NCI-H1092 (cell line): Measurements from ENCODE around the gene TMEM185B.
"Not testable (repeated sequence)": the region's sequence is repeated elsewhere in the genome, so short reads cannot be mapped to it uniquely, and the experiment has no call there.

Experiments
- DNase-seq: peaks from one replicate; lab custom pipeline; 2025; lab: John Stamatoyannopoulos, UW

Gene TMEM185B

DNA sequence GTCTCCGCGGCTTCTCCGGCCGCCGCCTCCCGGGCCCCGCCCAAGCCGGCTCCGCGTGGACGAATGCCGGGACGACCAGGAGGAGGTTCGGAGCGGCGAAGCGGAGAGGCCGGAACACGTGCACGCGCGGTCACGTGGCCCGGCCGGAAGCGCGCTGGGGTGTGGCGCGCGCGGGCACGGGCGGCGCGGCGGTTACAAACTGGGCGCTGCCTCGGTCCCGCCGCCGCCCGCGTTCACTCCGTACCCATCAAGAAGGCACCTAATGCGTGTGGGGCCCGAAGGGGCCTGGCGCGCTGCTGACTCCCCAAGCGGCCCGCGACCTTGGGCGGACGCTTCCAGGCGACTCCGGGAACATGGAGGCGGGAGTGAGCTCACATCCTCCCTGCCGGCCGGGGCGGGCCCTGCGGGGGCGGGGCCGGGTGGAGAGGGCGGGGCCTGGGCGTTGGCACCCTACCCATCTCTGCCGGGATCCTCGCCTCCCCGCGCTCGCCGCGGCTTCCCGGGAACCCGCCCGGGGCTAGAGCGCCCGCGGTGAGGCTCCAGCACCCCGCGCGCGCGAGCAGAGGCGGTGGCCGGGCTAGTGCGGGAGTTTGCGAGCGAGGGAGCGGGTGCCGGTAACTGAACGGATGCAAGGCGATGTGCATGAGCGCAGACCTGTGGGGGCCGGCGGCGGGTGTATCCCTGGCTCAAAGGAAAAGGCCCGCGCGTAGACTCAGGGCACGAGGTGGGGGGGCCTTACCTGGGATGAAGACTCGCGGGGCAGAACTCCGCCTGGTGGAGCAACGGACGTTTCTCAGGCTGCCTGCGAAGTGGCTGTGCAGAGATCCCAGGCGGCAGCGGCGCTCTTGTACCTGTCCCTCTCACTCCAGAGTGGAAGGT is at the start of gene TMEM185B:
Gene TMEM185B (minus strand): TSS at position 367 of the 879 bp plus-strand sequence. CDS start 424 bp downstream, outside the sequence.
- DNase-seq: peak; percentile 34

DNA sequence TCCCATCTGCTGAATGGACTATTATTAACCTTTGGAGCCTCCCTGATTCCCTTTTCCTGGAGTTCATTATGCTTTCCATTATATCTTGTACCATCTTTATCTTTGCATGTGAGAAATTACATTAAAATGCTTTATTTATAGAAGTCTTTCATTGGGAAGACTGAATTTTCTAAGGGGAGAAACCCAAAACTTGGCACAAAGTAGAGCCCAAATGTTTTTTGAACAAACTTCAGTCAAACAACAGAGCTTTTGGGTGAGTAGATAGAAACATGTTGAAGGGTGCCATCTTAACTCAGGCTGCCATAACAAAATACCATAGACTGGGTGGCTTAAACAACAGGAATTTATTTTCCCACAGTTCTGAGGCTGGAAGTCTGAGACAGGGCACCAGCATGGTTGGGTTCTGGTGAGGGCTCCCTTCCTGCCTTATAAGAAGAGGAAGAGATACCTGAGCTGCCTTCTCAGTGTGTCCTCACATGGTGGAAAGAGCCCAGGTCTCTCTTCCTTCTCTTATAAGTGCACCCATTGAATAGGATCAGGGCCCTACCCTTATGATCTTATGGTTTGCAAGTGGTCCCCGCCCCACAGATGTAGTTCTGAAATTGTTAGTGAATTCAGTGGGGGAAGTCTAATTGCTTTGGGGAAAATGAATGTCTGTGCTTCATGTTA is 48.6 kb upstream of the TMEM185B start:
- no peak for DNase-seq

DNA sequence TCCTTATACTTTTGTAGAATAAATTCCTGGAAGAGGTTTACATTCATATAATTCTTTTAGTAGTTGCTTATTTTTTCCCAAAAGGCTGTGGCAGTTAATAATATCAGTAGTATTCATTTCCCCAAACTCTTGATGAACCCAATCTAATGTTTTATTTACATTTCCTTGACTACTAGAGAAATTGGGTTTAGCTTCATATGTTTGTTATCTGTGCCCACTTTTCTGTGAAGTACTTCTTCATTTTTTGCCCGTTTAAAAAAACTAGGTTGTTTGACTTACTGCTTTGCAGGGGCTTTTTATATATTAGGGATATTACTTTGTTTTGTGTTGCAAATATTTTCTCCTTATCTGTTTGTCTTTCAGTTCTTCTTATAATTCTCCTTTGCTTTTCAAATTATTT is 46.6 kb upstream of the TMEM185B start:
- DNase-seq: no peak

DNA sequence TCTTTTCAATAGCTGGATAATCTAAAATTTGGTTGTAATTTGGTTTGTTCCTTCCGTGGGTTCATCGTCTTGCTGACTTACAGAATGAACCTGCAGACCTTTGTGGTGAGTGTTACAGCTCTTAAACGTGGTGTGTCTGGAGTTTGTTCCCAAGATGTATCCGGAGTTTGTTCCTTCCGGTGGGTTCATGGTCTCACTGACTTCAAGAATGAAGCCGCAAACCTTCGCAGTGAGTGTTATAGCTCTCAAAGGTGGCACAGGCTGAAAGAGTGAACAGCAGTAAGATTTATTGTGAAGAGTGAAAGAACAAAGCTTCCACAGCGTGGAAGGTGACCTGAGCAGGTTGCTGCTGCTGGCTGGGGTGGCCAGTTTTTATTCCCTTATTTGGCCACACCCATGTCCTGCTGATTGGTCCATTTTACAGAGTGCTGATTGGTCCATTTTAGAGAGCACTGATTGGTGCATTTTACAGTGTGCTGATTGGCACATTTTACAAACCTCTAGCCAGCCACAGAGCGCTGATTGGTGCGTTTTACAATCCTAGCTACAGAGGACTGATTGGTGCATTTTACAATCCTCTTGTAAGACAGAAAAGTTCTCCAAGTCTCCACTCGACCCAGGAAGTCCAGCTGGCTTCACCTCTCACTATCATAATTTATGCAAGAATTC is 46.0 kb upstream of the TMEM185B start:
- no peak for DNase-seq

DNA sequence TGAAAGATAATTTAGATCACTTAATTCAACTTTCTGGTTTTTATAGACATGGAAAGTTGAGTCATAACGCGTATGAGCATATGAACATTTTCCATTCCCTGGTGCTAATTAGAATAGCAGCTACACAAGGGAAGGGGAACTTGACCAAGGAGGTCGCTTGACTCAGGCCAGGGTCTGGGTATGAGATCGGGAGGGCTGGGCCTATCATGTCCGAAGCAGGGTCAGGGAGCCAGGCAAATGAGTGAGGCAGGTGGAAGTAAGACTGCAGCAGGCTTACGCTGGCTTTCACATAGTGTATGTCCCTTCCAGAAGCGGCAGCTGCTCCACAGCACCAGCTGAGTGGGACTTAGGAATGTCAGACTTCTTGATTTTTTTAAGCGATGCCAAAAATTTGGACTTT is 44.1 kb upstream of the TMEM185B start:
- no peak for DNase-seq

DNA sequence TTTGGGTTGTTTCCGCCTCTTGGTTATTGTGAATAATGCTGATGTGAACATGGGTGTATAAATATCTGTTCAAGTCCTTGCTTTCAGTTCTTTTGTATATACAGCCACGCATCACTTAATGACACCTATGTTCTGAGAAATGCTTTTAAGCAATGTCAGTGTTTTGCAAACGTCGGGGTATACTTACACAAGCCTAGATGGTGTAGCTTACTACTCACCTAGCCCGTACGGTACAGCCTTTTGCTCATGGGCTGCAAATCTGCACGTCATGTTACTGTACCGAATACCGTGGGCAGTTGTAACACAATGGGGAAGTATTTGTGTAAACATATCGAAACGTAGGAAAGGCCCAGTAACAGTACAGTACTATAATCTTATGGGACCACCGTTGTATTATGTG is 41.8 kb upstream of the TMEM185B start:
- DNase-seq: no peak

- no peak for DNase-seq
Observed at GRCh38 chr2:120262761-120263428, 39.7 kb upstream of the TMEM185B start.

GRCh38 chr2:120262150-120262549 is 39.0 kb upstream of the TMEM185B start:
- DNase-seq: no peak

- no peak for DNase-seq
Observed at GRCh38 chr2:120261387-120262006, 38.3 kb upstream of the TMEM185B start.

DNA sequence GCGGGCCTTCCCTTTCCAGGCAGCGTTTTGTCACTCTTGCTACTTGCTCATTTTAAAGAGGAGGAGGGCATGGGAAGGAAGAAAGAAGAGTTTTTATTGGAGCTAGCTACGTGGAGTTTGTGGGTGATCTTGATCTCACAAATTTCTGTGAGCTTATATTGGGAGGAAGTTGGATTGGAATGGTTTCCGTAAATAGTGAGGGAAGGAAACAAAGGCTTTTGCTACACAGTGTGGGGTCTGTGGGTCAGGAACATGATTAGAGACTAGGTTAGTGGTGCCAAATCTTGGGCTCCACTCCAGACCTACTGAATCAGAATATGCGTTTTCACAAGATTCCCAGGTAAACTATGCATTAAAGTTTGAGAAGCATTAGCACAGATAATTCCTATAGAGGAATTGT is 37.5 kb upstream of the TMEM185B start:
- DNase-seq: no peak

DNA sequence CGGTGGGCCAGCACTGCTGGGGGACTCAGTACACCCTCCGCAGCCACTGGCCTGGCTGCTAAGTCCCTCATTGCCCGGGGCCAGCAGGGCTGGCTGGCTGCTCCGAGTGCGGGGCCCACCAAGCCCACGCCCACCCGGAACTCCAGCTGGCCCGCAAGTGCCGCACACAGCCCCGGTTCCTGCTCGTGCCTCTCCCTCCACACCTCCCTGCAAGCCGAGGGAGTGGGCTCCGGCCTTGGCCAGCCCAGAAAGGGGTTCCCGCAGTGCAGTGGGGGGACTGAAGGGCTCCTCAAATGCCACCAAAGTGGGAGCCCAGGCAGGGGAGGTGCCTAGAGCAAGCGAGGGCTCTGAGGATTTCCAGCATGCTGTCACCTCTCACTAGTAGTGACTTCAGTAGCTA is 36.7 kb upstream of the TMEM185B start:
- DNase-seq: not testable (repeated sequence)

- DNase-seq: no peak
Observed at GRCh38 chr2:120258196-120258595, 35.0 kb upstream of the TMEM185B start.

- DNase-seq: no peak
Observed at GRCh38 chr2:120257522-120257921, 34.3 kb upstream of the TMEM185B start.

DNA sequence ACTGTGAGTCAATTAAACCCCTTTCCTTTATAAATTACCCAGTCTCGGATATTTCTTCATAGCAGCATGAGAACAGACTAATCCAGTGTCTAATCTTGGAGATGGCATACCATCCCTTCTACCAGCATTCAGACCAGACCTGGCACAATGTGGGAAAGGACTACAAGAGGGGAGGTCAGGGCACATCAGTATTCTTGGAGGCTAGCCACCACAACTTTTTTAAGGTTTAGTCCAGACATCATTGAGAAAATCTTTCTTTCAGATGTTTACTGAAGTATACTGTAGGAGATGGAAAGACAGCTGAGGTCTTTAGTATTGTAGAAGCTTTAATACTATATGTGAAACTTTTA is 33.4 kb upstream of the TMEM185B start:
- no peak for DNase-seq

GRCh38 chr2:120255986-120256650 is 32.9 kb upstream of the TMEM185B start:
- no peak for DNase-seq

- DNase-seq: no peak
Observed at GRCh38 chr2:120255071-120255470, 31.9 kb upstream of the TMEM185B start.

DNA sequence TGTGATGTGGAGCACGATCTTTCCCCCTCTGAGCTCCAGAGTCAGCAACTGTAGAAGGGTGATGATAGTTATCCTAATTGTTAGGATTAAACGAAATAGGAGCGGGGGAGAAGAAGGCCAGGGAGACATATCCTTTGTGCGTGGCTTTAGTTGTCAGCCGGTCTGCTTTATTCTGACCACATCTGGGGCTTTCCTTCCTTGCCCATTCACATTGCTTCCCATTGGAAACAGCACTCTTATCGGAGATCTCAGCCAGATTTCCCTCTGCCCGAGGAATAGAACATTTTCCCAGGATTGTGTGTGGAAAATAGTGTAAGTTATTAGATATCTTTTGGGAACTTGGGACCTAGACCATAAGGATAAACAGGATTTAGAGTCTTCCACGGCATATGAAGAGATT is 31.0 kb upstream of the TMEM185B start:
- DNase-seq: no peak

DNA sequence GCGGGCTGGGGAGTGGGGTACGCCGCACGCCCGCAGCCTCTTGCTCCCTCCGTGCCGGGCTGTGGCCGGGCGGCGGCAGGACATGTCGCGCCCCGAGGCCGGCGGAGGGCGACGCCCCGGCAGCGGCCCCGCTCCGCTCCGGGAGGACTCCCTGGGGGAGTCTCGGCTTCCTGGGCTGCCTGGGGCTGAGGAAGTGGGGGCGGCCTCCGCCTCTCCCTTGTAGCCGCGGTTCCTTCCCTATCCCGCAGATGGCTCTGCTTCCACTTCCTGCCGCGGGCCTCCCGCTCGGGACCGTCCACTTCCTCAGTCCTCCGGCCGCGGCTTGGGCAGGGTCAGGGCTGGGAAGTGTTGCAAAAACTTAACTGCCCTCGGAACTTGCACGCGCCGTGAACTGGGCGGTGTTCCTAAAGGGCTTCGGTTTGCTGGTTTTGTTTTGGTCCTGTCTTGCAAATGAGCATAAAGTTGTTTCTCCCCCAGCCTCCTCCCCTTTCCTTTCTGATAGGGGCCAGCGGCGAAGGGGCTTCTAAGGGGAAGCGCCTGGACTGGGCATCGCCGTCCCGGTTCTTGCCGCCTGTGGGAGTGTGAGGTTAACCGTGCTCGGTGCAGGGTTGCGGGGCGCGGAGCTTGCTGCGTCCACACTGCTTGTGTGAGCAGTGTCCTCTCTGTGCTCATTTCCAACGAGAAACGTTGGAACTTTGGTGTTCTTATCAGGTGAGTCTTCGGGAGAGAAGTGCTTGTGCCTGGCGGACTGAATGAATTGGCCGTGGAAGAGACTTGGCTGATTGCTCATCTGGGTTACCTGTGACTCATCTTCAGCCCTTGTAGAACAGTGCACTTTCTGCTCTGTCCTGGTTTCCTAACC is 30.1 kb upstream of the TMEM185B start:
- no peak for DNase-seq

DNA sequence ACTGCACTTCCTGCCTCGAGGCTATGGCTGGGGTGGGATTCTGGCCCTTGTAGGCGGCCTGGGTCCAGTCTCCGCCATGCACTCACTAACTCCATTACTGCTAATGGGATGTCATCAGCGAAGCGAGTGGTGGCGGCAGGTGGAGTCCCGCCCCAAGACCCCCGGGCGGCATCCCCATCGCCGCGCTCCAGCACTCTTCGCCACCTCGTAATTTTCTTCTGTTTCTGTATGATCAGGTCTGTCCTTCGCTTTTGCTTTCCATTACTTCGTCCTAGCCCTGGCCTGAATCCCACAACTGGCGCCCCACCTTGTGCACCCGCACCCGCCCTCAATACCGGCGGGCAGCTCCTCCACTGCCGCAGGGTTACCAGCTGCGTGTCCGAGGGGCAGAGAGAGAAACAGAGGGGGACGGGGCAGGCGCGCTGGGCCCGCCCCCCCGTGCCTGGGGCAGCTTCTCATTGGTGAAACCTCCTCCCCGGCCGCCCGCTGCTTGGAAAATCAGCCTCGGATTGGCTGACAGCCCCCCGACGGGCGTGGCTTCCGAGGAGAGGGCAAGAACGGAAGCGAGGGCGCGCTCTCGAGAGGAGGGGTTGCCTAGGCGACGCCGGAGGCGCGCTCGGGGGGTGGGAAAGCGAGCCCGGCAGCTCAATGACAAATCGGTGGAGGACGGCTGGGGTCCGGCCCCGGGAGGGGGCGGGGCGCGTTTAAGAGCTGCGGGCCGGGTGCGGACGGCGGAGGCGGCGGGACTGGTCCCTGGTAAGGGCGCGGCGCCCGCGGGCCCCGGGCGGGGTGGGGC is 29.2 kb upstream of the TMEM185B start, which contains the start of gene RALB:
Gene RALB (plus strand): TSS at position 628 of the 796 bp plus-strand sequence. CDS start 25,813 bp downstream, outside the sequence.
- peak; percentile 94 for DNase-seq
